ENCODE results near the gene MRPS23. TPM values are rescaled to one million over a fixed set of nuclear protein-coding genes. Genes with fewer than 3 reads are reported as not detected.

The MRPS23 gene
- total RNA-seq (2014; rRNA removed; shearing (Covaris generic)), result 36.2 and 87.6 TPM in 2 replicates

DNA sequence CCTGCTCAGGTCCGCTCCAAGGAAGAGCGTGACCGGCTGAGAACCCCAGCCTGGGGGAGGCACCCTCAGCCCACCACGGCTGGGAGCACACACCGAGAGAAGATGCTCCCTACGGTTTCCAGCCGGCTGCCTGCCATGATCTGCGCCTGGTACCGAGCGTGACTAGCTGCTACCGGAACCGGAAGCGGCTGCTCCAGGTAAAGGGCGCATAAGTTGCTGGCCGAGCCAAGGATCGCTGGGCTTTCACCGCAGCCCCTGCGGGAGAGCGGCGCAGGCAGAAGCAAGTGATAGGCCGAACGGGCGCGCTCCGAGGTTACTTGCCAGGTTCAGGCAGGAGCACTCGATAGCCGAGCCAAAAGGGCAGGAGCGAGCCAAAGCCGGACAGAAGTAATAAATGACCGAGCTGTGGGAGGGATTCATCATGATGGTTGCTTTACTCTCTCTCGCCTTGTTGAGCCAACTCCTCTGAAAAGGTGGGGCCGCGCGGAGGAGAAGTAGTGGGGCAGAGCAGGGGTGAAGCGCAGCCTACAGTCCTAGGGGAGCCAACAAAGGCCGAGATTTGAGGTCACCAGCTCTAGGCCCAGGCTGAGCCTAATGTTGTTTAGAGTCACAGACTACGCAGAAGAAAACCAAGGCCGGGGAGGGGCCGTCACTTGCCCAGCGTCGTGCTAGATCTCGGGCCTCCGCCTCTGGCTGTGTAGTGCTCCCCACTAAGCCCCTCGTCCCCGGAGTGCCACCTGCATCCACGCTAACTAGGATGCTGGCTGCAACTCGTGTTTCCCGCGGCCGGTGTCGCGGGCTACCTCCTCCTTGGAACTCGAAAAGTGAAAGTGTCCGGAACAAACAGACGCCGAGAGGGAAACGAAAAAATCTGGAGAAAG, at the start of gene MRPS23:
Gene MRPS23, minus strand, starts transcription at position 171 of the 881 bp plus-strand sequence. Its CDS starts 34 bp downstream, at position 137.
- DNase-seq (ENCODE audit: low spot score), result peak; percentile 100

DNA sequence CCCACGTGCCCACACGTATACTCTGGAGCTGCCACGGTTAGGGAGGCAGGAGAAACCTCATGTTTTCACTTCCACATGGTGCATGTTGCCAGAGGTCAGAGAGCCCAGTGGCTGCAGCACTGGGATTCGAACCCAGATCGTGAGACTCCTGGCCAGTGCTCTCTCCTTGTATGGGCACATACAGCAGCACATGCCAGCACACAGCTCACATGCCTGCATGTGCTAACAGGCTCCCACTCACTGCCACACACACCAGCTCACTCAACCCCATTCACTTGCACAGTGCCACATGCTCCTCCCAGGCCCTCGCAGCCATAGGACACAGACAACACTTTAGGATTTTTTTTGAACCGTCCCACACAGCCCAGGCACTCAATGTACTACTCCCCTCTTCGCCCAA, 49.5 kb upstream of the MRPS23 start:
- DNase-seq (ENCODE audit: low spot score), result peak; percentile 9

DNA sequence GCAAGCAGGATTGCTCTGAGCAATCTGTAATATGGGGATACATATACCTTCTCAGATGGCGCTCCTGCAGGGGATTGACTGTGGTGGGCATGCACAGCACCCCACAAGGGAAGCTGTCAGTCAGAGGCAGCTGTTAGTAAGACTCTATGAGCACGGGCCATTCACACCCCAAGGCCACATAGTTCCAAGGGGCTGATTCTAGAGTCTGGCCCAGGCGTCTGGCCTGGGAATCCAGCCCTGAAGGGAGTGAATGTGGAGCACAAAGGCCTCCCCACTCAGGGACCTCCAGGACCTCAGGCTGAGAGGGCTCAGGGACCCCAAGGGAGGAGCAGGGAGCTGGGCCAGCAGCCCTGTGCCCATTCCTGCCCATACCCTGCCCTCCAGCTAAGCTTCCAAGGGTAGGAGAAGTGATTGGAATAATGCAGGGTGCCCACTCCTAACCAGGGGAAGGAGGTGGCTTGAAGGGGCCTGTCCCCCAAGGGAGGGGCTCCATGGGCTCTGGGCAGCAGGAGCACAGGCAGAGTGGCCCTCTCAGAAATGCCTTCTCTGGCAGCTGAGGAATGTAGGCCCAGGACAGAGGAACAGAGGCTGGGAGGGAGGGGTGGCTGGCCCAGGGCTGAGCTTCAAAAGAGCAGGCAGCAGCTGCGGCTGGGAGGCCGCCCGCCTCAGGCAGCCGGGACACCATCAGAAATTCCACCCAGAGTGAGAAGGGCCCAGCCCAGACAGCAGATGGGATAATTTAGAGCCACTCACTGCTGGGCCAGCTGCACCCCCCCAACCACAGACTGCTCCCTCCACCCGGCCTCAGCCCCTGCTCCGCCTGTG, 48.9 kb upstream of the MRPS23 start:
- DNase-seq (ENCODE audit: low spot score), result peak; percentile 6

DNA sequence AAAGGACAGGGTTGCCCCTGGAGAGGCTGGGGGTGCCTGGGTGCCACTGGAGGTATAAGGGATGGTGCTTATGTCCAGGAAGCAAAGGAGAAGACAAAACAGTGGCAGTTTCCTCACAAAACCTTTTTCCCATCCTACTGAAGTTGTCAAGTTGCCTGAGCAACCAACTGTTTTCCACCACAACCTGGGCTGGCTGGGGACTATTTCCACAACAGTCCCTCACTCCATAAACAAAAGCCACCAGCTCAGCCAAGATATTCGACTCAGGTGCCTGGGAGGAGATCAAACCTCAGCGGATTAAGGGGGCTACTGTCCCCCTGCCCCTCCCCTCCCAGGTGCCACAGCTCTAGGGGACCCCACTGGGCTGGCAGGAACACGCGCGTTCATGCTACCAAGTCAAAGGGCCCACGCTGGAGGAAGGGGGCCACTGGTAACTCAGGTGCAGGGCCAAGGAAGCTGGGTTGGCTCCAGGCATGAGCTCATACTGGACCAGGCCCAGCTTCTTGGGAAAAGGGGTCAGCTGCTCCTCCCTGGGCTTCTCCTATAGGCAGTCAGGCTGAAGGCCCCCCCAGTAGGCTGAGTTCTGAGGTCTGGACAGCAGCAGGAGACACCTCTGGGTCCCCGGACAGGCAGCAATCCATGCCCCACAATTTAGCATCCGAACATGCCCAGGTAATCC, 45.7 kb upstream of the MRPS23 start:
- DNase-seq (ENCODE audit: low spot score), result no peak

DNA sequence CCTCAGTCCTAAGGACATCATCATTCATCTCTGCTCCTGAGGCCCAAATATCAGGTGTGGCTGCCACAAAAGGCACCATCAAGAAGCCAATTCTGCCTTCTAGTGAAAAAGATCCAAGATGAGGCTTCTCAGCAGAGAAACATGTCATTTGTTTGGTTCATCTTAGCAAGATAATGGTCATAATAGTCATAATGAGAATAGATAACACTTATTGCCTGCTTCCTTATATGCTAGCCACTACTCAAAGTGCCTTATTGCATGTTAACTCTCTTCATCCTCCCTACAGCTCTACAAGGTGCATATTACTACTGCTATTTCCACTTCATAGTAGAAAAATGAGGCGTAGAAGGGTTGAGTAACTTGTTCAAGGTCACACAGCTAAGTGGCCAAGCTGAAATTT, 45.0 kb upstream of the MRPS23 start:
- no peak for DNase-seq (ENCODE audit: low spot score)

DNA sequence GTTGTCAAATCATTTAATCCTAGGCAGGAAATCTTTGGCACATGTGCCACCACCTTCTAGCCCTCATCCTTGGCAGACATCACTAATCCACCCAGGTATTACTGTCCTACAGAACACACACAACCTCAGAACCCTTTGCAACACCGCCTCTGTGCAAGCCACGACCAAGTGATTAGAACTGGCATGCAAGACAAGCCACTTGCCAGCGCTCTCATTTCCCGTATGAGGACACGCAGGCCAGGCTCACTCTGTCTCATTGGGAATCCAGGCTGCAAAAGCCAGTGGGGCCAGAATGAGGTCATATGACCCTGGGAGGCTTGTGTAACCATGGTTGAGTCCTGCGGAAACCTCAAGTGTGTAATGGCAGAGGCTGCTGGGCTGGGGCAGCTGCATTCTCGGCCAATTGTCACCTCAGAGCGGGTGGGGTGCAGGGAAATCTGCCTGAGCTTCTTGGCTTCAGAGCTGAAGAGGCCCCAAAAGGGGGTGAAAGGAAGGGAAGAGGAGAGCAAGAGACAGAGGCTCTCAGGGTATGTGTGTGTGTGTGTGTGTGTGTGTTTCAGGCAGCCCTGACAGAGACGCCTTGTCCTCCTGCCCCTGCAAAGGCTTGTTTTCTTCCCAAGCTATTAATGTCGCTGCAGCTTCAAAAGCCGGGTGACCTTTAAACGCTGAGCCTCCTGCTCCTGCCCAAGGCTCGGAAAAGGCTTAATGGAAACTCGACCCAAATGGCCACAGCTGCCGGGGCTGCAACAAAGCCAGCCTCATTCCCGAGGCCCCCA, 43.2 kb upstream of the MRPS23 start:
- DNase-seq (ENCODE audit: low spot score), result peak; percentile 99

DNA sequence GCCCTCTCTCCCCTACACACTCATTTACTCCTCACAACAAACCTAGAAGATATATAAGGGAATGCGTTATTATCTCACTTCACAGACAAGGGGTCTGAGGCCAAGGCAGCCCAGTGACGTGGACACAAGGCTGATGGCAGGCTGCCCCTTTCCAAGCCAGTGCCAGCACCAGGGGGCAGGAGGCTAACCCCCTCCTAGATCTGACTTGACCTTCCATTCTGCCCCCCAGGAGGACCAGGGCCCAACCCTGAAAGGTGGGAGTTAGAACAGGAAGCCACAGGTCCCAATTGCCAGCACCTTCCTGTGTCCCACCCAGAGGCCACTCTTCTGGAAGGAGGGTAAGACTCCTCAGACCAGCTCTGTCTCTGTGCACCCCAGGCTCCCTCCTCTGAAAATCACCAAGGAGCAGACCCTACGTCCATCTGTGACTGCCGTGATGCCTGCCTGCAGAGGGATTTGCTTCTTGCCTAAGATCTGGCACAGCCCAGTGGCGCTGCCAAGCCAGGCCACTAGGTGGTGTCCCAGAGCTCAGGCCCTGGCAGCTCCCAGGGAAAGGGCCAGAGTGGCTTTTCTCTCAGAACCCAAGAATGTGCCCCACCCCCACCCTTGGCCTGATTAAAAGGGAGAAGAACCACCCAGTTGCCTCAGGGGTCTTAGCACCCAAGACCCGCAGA, 42.4 kb upstream of the MRPS23 start:
- peak; percentile 93 for DNase-seq (ENCODE audit: low spot score)

DNA sequence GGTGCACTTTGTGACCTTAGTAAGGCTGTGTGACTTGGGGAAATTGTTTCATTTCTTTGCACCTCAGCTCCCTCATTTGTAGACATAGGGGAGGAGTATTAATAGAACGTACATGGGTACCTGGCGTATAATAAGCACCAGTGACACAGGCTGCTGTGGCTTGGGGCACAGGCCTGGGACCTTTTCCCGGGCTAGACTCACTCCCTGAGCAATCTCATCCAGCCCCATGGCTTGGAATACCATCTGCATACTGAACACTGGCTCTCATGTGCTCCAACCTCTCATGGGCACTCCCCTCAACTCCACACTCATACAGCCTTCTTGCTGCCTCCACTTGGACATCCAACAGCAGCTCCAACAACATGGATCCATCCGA, 41.0 kb upstream of the MRPS23 start:
- no peak for DNase-seq (ENCODE audit: low spot score)

DNA sequence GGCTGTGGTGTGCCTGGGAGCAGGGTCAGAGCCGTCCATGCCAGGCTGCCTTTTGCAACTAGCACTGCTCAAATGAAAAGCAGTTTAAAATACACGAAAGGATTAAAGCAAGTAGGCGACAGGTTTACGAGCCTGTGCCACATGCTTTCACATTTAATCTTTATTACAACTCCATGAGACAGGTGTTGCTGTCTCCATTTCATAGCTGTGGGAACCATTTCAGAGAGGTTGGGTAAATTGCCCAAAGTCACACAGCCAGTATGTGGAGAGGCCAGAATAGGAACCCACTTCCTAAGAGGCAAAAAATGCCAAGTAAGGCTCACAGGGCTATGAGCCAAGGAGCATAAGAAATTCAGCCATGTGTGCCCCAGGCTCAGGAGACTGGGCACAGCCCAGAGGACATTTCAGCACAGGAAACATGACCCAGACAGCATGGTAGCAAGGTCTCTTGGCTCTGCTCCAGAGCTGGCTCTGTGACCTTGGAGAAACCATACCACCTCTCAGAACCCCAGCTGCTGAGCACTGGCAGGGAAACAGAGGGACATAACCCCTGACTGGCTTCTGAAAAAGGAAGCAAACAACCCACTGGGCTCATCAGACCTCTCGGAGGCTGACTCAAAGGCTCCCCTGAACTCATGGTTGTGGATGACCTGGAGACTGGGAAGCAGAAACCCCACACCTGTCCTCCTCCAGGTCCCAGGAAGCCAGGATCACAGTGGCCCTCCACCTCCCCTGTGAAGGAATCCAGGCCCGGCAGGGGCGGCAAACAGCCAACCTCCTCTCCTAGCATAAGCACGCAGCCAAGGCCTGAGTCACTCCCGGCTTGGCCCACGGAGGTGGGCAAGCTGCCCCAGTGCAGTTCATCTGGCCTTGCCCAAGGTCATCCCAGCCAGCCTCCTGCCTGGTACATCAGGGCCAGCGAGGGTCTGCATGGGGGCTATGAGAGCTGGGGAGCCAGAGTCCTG, 40.3 kb upstream of the MRPS23 start:
- peak; percentile 83 for DNase-seq (ENCODE audit: low spot score)

DNA sequence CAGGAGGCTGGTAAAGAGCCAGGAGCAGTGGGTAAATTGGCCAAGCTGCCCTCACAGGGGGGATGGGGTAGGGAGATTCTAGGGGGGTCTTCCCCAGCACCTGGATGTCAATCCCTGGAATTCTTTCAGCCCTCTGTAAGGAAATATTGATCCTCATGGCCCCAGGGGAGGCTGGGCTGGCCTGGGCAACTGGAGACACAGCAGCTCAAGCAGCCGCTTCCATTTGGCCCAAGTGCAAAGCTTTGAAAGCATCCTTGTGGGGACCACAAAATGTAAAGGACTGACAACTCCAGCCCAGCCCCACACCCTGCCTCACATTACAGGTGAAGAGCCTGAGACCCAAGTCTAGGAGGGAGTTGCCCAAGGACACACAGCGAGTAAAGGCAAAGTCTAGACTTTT, 39.4 kb upstream of the MRPS23 start:
- no peak for DNase-seq (ENCODE audit: low spot score)

DNA sequence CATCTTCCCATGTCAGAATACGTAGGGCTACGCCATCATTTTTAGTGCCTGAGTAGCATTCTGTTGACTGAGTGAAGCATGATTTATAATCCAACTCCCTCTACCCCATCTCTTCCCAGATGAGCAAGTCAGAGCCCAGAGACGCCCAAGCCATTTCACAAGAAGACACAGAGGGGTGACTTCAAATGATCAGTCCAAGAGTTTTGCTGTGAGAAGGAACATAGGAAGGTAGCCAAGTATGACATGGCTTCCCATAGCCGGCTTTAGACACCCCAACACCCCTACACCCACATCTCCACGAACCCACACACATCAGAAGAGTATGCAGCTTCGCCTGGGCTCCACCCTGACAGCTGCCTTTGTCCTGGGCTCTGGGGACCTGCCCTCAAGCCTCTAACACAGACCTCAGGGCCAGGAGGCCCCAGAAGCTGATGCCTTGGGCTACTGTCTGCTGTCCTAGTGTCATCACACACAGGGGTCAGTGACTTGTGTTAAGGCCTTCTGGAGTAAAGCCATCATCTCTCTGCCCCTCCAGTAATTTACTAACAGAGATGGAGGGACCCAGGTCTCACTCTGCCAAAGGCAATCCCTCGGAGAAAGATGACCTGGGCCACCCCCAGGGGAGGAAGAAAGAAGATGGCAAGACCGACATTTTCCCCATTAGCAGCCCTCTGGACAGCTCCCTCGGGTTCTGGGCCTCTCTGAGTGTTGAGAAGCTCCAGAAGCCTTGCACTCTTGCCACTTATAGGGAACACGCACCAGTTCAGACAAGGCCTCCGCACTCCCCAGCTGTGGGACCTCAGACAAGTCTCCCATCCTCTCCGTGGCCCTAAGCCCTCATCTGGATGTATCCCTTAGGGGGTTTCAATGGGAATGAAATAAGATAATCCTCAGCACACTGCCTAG, 38.7 kb upstream of the MRPS23 start:
- no peak for DNase-seq (ENCODE audit: low spot score)

DNA sequence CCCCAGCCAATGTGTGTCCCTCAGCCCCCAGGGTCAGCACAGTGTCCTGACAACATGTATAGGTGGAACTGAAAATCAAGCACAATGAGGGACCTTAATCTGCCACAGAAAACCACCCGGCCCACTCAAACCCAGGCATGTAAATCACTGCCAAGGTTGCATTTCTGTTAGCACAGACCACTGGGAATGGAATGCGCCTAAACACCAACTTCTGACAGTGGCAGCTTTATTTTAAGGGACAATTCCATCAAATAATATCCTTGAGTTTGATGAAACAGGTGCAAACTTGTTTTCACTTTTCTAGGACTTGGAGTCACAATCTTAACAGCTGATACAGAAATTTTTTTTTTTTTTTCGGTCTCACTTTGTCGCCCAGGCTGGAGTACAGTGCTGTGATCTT, 37.3 kb upstream of the MRPS23 start:
- DNase-seq (ENCODE audit: low spot score), result no peak

DNA sequence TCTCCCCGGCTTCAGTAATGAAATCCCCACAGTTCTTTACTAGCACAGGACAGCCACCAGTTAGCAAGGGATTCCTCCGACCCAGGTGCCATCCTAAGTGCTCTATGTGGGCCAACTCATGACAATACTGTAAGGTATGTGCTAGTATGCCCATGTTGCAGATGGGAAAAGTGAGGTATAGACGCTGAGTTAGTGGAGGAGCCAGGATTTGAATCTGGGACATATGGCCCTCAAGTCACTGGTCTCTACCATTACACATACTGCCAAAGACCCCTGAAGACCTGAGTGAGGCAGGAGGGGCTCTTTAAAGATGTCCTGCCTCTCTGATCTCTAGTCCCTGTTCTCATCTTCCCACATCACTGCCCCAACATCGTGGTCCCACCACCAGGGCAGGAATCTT, 36.2 kb upstream of the MRPS23 start:
- DNase-seq (ENCODE audit: low spot score), result no peak

DNA sequence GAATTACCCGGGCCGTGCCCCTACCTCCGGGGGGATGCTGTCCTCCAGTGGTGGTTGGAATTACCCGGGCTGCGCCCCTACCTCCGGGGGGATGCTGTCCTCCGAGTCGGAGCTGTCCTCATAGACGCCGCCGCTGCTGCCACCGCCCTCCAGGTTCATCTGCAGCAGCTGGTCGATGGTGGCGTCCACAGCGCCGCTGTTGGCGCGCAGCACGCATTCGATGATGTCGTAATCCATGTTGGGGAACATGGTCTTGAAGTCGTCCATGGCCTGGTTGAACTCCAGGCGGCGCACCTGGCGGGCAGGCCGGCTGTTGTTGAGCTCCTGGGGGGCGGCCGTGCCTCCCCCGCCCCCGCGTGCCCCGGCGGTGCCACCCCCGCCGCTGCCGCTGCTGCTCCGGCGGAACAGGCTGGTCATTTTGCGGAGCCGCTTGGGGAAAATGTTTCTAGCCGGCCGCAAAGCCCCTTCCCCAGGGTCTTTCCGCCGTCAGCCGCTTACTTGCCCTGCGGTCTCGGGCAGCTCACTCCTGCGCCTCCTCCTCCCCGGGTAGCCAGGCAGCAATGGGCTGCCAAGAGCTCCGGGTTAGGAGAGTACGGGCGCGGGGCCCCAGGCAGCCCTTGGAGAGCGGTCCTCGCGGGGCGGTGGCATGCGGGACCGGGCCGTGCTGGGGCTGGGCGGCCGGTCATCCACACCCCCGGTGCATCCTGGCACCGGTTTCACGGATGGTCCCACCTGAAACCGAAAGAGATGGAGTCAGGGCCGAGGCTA, 35.5 kb upstream of the MRPS23 start:
- DNase-seq (ENCODE audit: low spot score), result no peak

DNA sequence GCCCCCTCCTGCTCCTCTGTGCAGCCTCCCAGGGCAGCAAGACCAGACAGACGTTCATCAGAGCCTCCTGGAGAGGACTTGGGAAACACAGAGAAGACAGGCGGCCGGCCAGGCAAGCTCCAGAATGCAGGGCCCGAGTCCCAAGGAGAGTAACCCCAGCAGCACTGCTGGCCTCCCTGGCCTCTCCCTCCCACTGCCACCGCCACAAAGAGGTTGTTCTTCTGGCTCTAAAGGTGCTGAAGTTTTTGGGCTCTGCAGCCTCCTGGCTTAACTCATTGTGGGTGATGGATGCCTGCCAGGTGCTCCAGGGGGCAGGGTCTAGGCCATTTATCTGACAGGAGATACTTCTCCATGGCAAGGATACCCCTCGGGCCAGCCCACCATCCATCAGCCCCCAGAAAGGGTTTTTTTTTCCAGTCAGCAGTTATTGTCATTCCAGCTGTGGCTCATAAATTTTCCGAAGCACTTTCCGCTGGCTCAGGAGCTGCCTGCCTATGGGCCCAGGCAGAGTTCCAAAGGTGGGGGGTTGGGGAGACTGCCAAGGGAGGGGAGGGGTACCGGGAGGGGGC, 32.0 kb upstream of the MRPS23 start:
- no peak for DNase-seq (ENCODE audit: low spot score)

DNA sequence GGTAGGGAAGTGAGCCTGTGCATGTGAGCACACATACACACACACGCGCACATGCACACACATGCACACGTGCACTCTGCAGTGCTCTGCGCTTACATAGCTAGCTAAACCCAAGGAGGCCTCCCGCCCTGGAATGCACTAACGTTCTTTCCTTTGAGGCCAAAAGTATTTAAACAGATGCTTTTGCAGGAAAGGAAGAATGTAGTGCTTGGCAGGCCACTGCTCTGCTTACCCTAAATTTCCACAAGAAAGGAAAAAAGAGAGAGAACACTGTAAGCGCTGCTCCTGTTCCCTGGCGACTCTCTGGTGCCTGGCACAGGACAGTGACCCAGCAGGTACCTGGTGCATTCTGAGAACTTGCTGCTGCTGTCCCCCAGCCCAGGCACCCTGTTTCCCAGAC, 31.3 kb upstream of the MRPS23 start:
- DNase-seq (ENCODE audit: low spot score), result no peak

DNA sequence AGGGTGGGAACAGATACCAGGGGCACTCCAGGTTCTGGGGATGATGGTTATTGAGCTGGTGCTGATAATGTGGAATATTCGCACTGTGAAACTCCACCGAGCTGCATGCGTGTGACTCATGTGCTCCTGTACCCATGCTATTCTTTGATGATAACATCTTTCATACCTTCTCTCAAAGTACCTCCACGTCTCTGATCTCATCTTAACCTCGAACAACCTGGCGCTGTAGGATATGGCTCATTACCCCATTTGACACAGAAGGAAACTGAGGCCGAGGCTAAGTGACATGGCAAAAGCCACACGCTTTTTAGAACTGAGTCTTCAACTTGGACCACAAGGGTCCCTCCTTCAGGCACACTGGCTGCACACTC, 30.2 kb upstream of the MRPS23 start:
- DNase-seq (ENCODE audit: low spot score), result no peak
